Neural progenitor cell (in vitro differentiated cells): ENCODE measurements around the gene ARAP3. TPM values are rescaled to one million over a fixed set of nuclear protein-coding genes. Genes with fewer than 3 reads are reported as not detected.

ENCODE experiments used
- DNase-seq: peaks from one replicate; pipeline ENCODE4 v3.0.0-alpha.2; 2016; ENCODE audit warnings: low spot score
- H2AFZ ChIP-seq: fragments of 200-600 bp; sonication (generic); replicated peaks from 2 replicates; pipeline ENCODE4 v1.6.1; 2016; ENCODE audit warnings: antibody characterized with exemption
- H3F3A ChIP-seq: fragments of 200-600 bp; sonication (generic); 2 replicates; pipeline ENCODE4 v1.6.1; 2016; ENCODE audit warnings: antibody characterized with exemption, low read depth
- H3K27ac ChIP-seq: fragments of 200-600 bp; sonication (generic); 2 replicates; pipeline ENCODE4 v1.5.1; 2016; ENCODE audit warnings: mild to moderate bottlenecking
- H3K27me3 ChIP-seq: fragments of 200-600 bp; sonication (generic); 2 replicates; pipeline ENCODE4 v1.6.1; 2016; ENCODE audit warnings: mild to moderate bottlenecking, moderate library complexity
- H3K36me3 ChIP-seq: fragments of 200-600 bp; sonication (generic); 2 replicates; pipeline ENCODE4 v1.5.1; 2016
- H3K4me1 ChIP-seq: fragments of 200-600 bp; sonication (generic); 2 replicates; pipeline ENCODE4 v1.6.1; 2016; ENCODE audit warnings: mixed run types
- H3K4me2 ChIP-seq: fragments of 200-600 bp; sonication (generic); 2 replicates; pipeline ENCODE4 v1.6.1; 2016
- H3K4me3 ChIP-seq: fragments of 200-600 bp; sonication (generic); 2 replicates; pipeline ENCODE4 v1.5.1; 2016
- H3K79me2 ChIP-seq: fragments of 200-600 bp; sonication (generic); 2 replicates; pipeline ENCODE4 v1.6.1; 2016; ENCODE audit warnings: low read depth
- H3K9ac ChIP-seq: fragments of 200-600 bp; sonication (generic); 2 replicates; pipeline ENCODE4 v1.6.1; 2016
- H3K9me3 ChIP-seq: fragments of 200-600 bp; sonication (generic); 2 replicates; pipeline ENCODE4 v1.5.1; 2016; ENCODE audit warnings: low read depth
- H4K20me1 ChIP-seq: fragments of 200-600 bp; sonication (generic); 2 replicates; pipeline ENCODE4 v1.6.1; 2016; ENCODE audit warnings: low read depth
- H3K27ac Mint-ChIP-seq: 3 replicates; pipeline ENCODE4 v1.8.0; 2021; ENCODE audit warnings: mixed read lengths
- H3K27me3 Mint-ChIP-seq: 2 replicates; pipeline ENCODE4 v1.8.0; 2022; ENCODE audit warnings: low read depth, mild to moderate bottlenecking, inconsistent platforms, moderate library complexity, mixed read lengths; ENCODE audit not compliant: insufficient read depth
- H3K36me3 Mint-ChIP-seq: 3 replicates; pipeline ENCODE4 v1.8.0; 2021; ENCODE audit warnings: mixed read lengths
- H3K4me1 Mint-ChIP-seq: 3 replicates; pipeline ENCODE4 v1.8.0; 2021; ENCODE audit warnings: mixed read lengths
- H3K4me3 Mint-ChIP-seq: 3 replicates; pipeline ENCODE4 v1.8.0; 2021; ENCODE audit warnings: mild to moderate bottlenecking, moderate library complexity, mixed read lengths
- H3K9me3 Mint-ChIP-seq: 3 replicates; pipeline ENCODE4 v1.8.0; 2020; ENCODE audit warnings: mixed read lengths
- CTCF ChIP-seq: fragments of 200-600 bp; sonication (generic); IDR thresholded peaks from 2 replicates; pipeline ENCODE4 v1.5.1; 2017; ENCODE audit warnings: antibody characterized with exemption, mild to moderate bottlenecking
- EZH2 ChIP-seq: fragments of 200-600 bp; sonication (generic); IDR thresholded peaks from 2 replicates; pipeline ENCODE4 v1.6.1; 2017; ENCODE audit warnings: antibody characterized with exemption, mild to moderate bottlenecking, moderate library complexity
- EZH2phosphoT487 ChIP-seq: fragments of 200-600 bp; sonication (generic); IDR thresholded peaks from 2 replicates; pipeline ENCODE4 v1.6.1; 2017; ENCODE audit warnings: antibody characterized with exemption
- total RNA-seq: library from RNA; depleted of rRNA; stranded (reverse); fragments of >200 nt; gene quantifications from 2 replicates; pipeline ENCODE4 v1.2.3, GENCODE V29; 2015; ENCODE audit warnings: low replicate concordance

Gene ARAP3
- total RNA-seq, 1 donor from 2014 or later, result 7.6 TPM

GRCh38 chr5:141709699-141710267 lies 27.8 kb upstream of the ARAP3 start:
- no peaks in the 10 kb centered on the region for H3K36me3 ChIP-seq
- H3K9ac ChIP-seq, result no peak overlapping the region
- H3K4me1 Mint-ChIP-seq, result peaks cover 6% of the 10 kb centered on the region
- H3K9me3 Mint-ChIP-seq, result no peaks in the 10 kb centered on the region
- no peaks in the 10 kb centered on the region for H3F3A ChIP-seq
- H2AFZ ChIP-seq, result no peak overlapping the region
- no peak overlapping the region for H3K27ac ChIP-seq
- no peaks in the 10 kb centered on the region for H4K20me1 ChIP-seq
- H3K36me3 Mint-ChIP-seq, result no peaks in the 10 kb centered on the region
- H3K4me3 Mint-ChIP-seq, result no peak overlapping the region
- H3K27ac Mint-ChIP-seq, result no peak overlapping the region
- no peaks in the 10 kb centered on the region for H3K79me2 ChIP-seq
- peaks cover 12% of the 10 kb centered on the region for H3K27me3 ChIP-seq
- no peaks in the 10 kb centered on the region for H3K9me3 ChIP-seq
- H3K4me2 ChIP-seq, result no peak overlapping the region
- DNase-seq, result no peak
- H3K4me3 ChIP-seq, result no peak overlapping the region
- TF ChIP-seq EZH2 (no peak), CTCF (no peak)
- H3K27me3 Mint-ChIP-seq, result peaks cover 7% of the 10 kb centered on the region
- no peaks in the 10 kb centered on the region for H3K4me1 ChIP-seq

GRCh38 chr5:141708016-141708415 lies 26.0 kb upstream of the ARAP3 start:
- no peaks in the 10 kb centered on the region for H3K36me3 ChIP-seq
- H3F3A ChIP-seq, result peaks cover 6% of the 10 kb centered on the region
- Mint-ChIP-seq H3K9me3 (no peaks in the 10 kb centered on the region), H3K36me3 (no peaks in the 10 kb centered on the region), H3K27ac (no peak overlapping the region), H3K4me3 (no peak overlapping the region), H3K4me1 (peaks cover 9% of the 10 kb centered on the region), H3K27me3 (peaks cover 7% of the 10 kb centered on the region)
- peaks cover 5% of the 10 kb centered on the region for H3K4me1 ChIP-seq
- DNase-seq, result no peak
- TF ChIP-seq CTCF (no peak), EZH2phosphoT487 (no peak), EZH2 (no peak)
- no peaks in the 10 kb centered on the region for H4K20me1 ChIP-seq
- no peak overlapping the region for H3K4me2 ChIP-seq
- peaks cover 30% of the 10 kb centered on the region for H3K27me3 ChIP-seq
- H3K9me3 ChIP-seq, result no peaks in the 10 kb centered on the region
- H3K9ac ChIP-seq, result no peak overlapping the region
- no peak overlapping the region for H3K4me3 ChIP-seq
- no peak overlapping the region for H2AFZ ChIP-seq
- H3K79me2 ChIP-seq, result no peaks in the 10 kb centered on the region
- no peak overlapping the region for H3K27ac ChIP-seq

- Histone ChIP-seq H3K4me1 (peaks cover 8% of the 10 kb centered on the region), H3K9ac (no peak overlapping the region), H2AFZ (no peak overlapping the region), H3K27ac (no peak overlapping the region), H3F3A (peaks cover 6% of the 10 kb centered on the region), H3K4me2 (no peak overlapping the region), H3K9me3 (no peaks in the 10 kb centered on the region), H4K20me1 (no peaks in the 10 kb centered on the region), H3K27me3 (peaks cover 35% of the 10 kb centered on the region), H3K4me3 (no peak overlapping the region), H3K36me3 (no peaks in the 10 kb centered on the region), H3K79me2 (no peaks in the 10 kb centered on the region)
- no peak overlapping the region for H3K4me3 Mint-ChIP-seq
- no peak overlapping the region for H3K27ac Mint-ChIP-seq
- no peaks in the 10 kb centered on the region for H3K9me3 Mint-ChIP-seq
- DNase-seq, result no peak
- H3K4me1 Mint-ChIP-seq, result peaks cover 11% of the 10 kb centered on the region
- TF ChIP-seq EZH2 (no peak), EZH2phosphoT487 (no peak), CTCF (no peak)
- peaks cover 7% of the 10 kb centered on the region for H3K27me3 Mint-ChIP-seq
- H3K36me3 Mint-ChIP-seq, result no peaks in the 10 kb centered on the region
These were observed 25.5 kb upstream of the ARAP3 start for GRCh38 chr5:141707510-141707909.
